Measurements from ENCODE around the gene TNRC6C. TPM values are rescaled to one million over a fixed set of nuclear protein-coding genes. Genes with fewer than 3 reads are reported as not detected.

The TNRC6C gene
- total RNA-seq, 4 donors from 2014 or later: 9.1 to 32.7 (median 14.3) TPM

DNA sequence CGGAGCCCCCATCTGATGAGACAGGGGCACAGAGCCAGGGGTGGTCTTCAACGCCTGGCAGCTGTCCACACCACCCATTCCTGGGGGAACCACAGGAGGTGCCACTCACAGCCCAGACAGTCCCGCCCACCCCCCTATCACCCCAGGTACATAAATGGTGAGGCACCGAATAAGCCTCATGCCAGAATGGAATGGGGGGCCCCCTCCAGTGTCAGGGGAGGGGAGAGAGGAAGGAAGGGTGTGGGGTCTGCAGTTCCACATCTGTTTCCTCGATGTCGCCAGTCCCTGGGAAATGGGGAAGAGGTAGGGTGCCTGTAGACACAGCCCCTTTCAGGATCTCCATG is 168.4 kb downstream of the TNRC6C start:
- H3K36me3 ChIP-seq: no peaks in the 10 kb centered on the region
- H3K9me3 ChIP-seq: no peaks in the 10 kb centered on the region
- no peak overlapping the region for H3K4me3 ChIP-seq (replicated peaks in 1 of 3)
- peak overlapping the region in 2 of 3 donors; percentile 12 to 63 for H3K27ac ChIP-seq
- intact Hi-C loops (cut with DNase I): loop anchor here (5.0 kb wide), 1 partner anchor 45 kb away; no protein-coding TSS in a partner anchor
- TF ChIP-seq, protein P1, sequence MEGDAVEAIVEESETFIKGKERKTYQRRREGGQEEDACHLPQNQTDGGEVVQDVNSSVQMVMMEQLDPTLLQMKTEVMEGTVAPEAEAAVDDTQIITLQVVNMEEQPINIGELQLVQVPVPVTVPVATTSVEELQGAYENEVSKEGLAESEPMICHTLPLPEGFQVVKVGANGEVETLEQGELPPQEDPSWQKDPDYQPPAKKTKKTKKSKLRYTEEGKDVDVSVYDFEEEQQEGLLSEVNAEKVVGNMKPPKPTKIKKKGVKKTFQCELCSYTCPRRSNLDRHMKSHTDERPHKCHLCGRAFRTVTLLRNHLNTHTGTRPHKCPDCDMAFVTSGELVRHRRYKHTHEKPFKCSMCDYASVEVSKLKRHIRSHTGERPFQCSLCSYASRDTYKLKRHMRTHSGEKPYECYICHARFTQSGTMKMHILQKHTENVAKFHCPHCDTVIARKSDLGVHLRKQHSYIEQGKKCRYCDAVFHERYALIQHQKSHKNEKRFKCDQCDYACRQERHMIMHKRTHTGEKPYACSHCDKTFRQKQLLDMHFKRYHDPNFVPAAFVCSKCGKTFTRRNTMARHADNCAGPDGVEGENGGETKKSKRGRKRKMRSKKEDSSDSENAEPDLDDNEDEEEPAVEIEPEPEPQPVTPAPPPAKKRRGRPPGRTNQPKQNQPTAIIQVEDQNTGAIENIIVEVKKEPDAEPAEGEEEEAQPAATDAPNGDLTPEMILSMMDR (IDR thresholded peaks at IDR 0.05): no peak
- no peak for TF ChIP-seq POLR2A (IDR thresholded peaks at IDR 0.05)
- H3K27me3 ChIP-seq: no peaks in the 10 kb centered on the region
- peaks cover 22 to 53% of the 10 kb centered on the region in 2 donors for H3K4me1 ChIP-seq
- 49 to 78% methylated on average over 4 to 6 of the region's 6 CpGs for WGBS, 2 donors
- DNase-seq: no peak

DNA sequence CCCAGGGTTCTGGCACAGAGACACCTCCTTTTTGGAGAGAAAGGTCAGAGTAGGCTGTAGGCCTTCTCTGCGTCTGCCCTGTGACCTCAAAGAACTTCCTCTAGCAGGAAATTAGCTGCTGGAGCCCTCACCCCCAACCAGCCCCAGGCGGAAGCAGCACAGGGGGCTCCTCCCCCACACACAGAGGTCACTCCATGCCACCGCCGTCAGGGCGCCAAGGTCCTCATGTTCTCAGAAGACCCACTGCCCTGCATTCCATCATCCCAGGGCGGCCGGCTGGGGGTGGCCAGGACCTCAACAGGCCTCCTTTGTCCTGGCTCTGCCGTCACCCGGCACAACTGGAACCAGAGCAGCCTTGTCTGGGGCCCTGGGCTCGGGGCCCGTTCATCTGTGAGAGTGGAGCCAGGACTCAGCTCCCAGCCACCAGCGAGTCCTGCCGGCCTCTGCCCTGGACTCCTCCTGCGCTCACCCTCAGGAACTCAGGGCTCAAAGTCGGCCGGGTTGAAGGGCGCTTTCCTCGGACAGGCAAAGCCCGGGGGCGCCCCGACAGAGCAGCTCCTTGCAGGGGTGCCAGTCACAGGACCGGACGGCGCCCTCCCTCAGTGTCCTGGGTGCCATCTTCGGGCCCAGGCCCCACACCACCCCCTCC is 168.9 kb downstream of the TNRC6C start:
- H3K4me3 ChIP-seq (replicated peaks in 1 of 3): peak overlapping the region in 2 of 3 donors; percentile 47 to 70
- WGBS, 2 donors: 25 to 40% methylated on average over 2 to 15 of the region's 25 CpGs

DNA sequence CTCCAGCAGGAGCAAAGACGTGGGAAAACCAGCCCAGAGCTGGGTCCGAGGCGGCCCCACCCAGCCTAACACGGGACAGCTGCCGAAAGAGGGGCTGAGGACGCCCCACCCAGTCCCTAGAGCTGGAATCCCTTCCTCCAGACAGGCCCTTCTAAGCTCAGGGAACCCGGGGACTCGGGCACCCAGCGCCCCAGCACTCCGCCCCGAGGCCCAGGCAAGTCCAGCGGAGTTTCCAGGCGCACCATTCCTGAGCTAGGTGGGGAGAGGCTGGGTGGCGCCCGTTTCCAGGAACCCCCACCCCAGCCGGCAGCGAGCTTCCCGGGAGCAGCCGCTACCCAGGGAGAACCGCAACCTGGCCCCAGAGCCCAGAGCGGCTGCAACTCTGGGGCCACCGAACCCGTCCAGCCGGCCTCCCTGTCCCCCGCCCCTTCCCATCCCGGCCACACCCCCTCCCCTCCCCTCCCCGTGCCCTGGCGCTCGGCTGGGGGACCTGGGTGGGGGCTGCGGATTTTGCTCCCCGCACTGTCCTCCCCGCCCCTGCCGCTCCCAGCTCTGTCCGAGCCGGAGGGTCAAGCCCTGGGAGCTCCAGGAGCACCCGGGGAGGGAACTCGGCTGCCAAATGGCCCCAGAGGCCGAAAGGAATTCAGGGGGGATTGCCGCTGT is 169.5 kb downstream of the TNRC6C start:
- Histone ChIP-seq H3K4me3 (replicated peaks in 1 of 3) (peak overlapping the region; percentile 47 to 70 (median 66)), H3K9me3 (no peaks in the 10 kb centered on the region), H3K36me3 (no peaks in the 10 kb centered on the region), H3K4me1 (peaks cover 26 to 60% of the 10 kb centered on the region in 2 donors), H3K27ac (peak overlapping the region; percentile 39 to 75 (median 63)), H3K27me3 (no peaks in the 10 kb centered on the region)
- TF ChIP-seq, protein P1 (IDR thresholded peaks at IDR 0.05): no peak
- no peak for TF ChIP-seq POLR2A (IDR thresholded peaks at IDR 0.05)
- no peak for DNase-seq
- intact Hi-C loops (cut with DNase I): loop anchor here (5.0 kb wide), 1 partner anchor 44 kb away; no protein-coding TSS in a partner anchor
- 0 to 8% methylated on average over 9 to 22 of the region's 39 CpGs for WGBS, 2 donors

More for the DNA sequence above, 168.9 kb downstream of the TNRC6C start:
- no peaks in the 10 kb centered on the region for H3K27me3 ChIP-seq
- DNase-seq: no peak
- no peak for TF ChIP-seq POLR2A (IDR thresholded peaks at IDR 0.05)
- TF ChIP-seq, protein P1 (IDR thresholded peaks at IDR 0.05): no peak
- no peaks in the 10 kb centered on the region for H3K36me3 ChIP-seq
- peak overlapping the region; percentile 39 to 75 (median 63) for H3K27ac ChIP-seq
- H3K9me3 ChIP-seq: no peaks in the 10 kb centered on the region
- H3K4me1 ChIP-seq: peaks cover 26 to 58% of the 10 kb centered on the region in 2 donors
- intact Hi-C loops (cut with DNase I): loop anchor here (5.0 kb wide), 1 partner anchor 45 kb away; no protein-coding TSS in a partner anchor

DNA sequence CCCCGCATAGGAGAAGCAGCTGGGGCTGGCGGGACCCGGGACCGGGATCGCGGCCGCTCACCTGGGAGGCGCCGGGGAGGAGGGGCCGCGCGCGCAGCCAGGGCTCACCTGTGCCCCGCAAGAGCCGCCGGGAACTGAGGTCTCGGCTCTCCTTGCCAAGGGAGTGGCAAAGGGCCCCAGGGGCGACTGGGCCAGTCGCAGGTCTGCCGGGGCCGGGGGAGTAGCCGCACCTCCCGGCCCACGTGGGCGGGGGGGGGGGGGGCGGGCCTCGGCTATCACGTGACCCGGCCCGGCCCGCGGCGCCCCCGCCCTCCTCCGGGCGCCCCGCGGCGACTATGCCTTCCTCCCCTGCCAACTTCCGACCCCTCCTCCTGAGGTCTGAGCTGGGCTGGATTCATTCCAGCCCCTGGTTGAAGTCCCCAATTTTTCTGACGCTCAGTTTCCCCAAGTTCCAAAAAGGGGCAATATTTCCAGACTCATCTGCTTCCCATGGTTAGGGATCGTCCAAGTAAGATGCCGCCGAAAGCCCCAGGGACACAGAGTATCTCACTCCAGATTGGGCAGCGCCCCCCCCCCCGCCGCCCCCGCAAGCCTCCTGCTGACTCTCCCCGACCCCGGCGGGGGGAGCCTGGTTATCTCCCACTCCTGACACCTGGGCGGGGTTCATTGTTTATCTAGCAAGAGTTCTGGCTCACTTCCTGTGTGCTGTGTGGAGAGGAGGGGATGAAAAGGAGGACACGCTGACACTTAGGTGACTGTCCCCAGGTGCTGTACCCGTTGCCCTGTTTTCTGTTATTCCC is 170.2 kb downstream of the TNRC6C start, which contains the start of gene TMC6:
TSS of gene TMC6 (minus strand) at position 205 of the 800 bp plus-strand sequence. CDS start 1,923 bp downstream, outside the sequence.
- H3K4me1 ChIP-seq: peaks cover 26 to 60% of the 10 kb centered on the region in 2 donors
- H3K36me3 ChIP-seq: no peaks in the 10 kb centered on the region
- DNase-seq: peak; percentile 56 to 69
- peak within 1 kb of the TSS; percentile 39 to 75 (median 63) for H3K27ac ChIP-seq
- H3K27me3 ChIP-seq: no peaks in the 10 kb centered on the region
- peak in 1 of 2 donors; percentile 37 for TF ChIP-seq POLR2A (IDR thresholded peaks at IDR 0.05)
- TF ChIP-seq, protein P1 (IDR thresholded peaks at IDR 0.05): peak in 1 of 6 experiments; percentile 4
- 3 to 11% methylated on average over 6 to 41 of the region's 54 CpGs for WGBS, 2 donors
- no peaks in the 10 kb centered on the region for H3K9me3 ChIP-seq
- intact Hi-C loops (cut with DNase I): loop anchor here (5.0 kb wide), 1 partner anchor 44 kb away; no protein-coding TSS in a partner anchor
- peak within 1 kb of the TSS; percentile 47 to 70 (median 66) for H3K4me3 ChIP-seq (replicated peaks in 1 of 3)
